Caco-2 (cell line): ENCODE measurements around the gene BTNL3. TPM values are rescaled to one million over a fixed set of nuclear protein-coding genes. Genes with fewer than 3 reads are reported as not detected.

Source experiments
- BruUV-seq: library from RNA; stranded (reverse); fragments of 400-500 nt; replicated peaks from 2 replicates; lab custom pipeline; 2021; lab: Mats Ljungman, UMichigan
- CTCF ChIA-PET: fragments of 300-600 bp; sonication (Branson Sonifier 250); formaldehyde crosslinking; loops from one replicate; lab custom pipeline; 2022; ENCODE audit warnings: antibody characterized with exemption; lab: Charles Lee
- POLR2A ChIA-PET: fragments of 300-600 bp; sonication (Branson Sonifier 250); formaldehyde crosslinking; loops from one replicate; lab custom pipeline; 2022; ENCODE audit warnings: antibody characterized with exemption; lab: Charles Lee
- DNase-seq, 2 experiments: peaks; one replicate each; pipeline versions ENCODE4 v3.0.0 to v3.0.0-alpha.2; 2020 to 2022
- H3K27me3 ChIP-seq: replicated peaks from 2 replicates; pipeline ENCODE4 v1.6.0; 2011; ENCODE audit warnings: low read length; ENCODE audit not compliant: control insufficient read depth, insufficient read depth
- H3K36me3 ChIP-seq: 2 replicates; pipeline ENCODE4 v1.5.1; 2011; ENCODE audit warnings: low read length; ENCODE audit not compliant: control insufficient read depth, insufficient read depth
- H3K4me1 ChIP-seq: fragments of 250-450 bp; sonication (Bioruptor Pico); 2 replicates; pipeline ENCODE4 v1.5.1; 2020; ENCODE audit warnings: mild to moderate bottlenecking
- H3K4me3 ChIP-seq: 2 replicates; pipeline ENCODE4 v1.5.1; 2011; ENCODE audit warnings: low read depth, mild to moderate bottlenecking, control low read depth, low read length
- H3K9me3 ChIP-seq: fragments of 250-450 bp; sonication (Bioruptor Pico); 2 replicates; pipeline ENCODE4 v1.5.1; 2020; ENCODE audit warnings: mild to moderate bottlenecking, moderate library complexity
- H3K27ac Mint-ChIP-seq: one replicate; pipeline ENCODE4 v1.8.0; 2022; ENCODE audit warnings: mixed read lengths; ENCODE audit not compliant: unreplicated experiment
- H3K27me3 Mint-ChIP-seq: one replicate; pipeline ENCODE4 v1.8.0; 2022; ENCODE audit warnings: mixed read lengths; ENCODE audit not compliant: insufficient read depth, unreplicated experiment
- H3K36me3 Mint-ChIP-seq: one replicate; pipeline ENCODE4 v1.8.0; 2022; ENCODE audit warnings: mild to moderate bottlenecking, mixed read lengths; ENCODE audit not compliant: insufficient read depth, unreplicated experiment
- H3K4me1 Mint-ChIP-seq: one replicate; pipeline ENCODE4 v1.8.0; 2022; ENCODE audit warnings: low read depth, mixed read lengths; ENCODE audit not compliant: unreplicated experiment
- H3K4me3 Mint-ChIP-seq: one replicate; pipeline ENCODE4 v1.8.0; 2022; ENCODE audit warnings: mild to moderate bottlenecking, moderate library complexity, mixed read lengths; ENCODE audit not compliant: unreplicated experiment
- H3K9me3 Mint-ChIP-seq: one replicate; pipeline ENCODE4 v1.8.0; 2022; ENCODE audit warnings: mixed read lengths; ENCODE audit not compliant: unreplicated experiment
- CTCF ChIP-seq, 2 experiments: fragments of 200-600 bp in 1 of 2; IDR thresholded peaks; 1 replicate in 1 of 2; 2 replicates in 1 of 2; pipeline versions ENCODE4 v1.5.1 to v1.8.0; 2011 to 2022; ENCODE audit warnings: antibody characterized with exemption in 1 of 2, control low read depth in 1 of 2, inconsistent platforms in 1 of 2, low read depth in 1 of 2, low read length in 1 of 2, mild to moderate bottlenecking in 1 of 2, moderate library complexity in 1 of 2; ENCODE audit not compliant: insufficient read depth in 1 of 2, severe bottlenecking in 1 of 2, unreplicated experiment in 1 of 2
- intact Hi-C: fragments of 100-400 bp; cut with micrococcal nuclease; formaldehyde crosslinking; loops from one replicate; pipeline ENCODE4 v1.10.0; 2022; ENCODE audit not compliant: unreplicated experiment
- total RNA-seq: library from RNA; stranded (reverse); gene quantifications from 2 replicates; pipeline ENCODE4 v1.2.3, GENCODE V29; 2022

Gene BTNL3
- total RNA-seq, 1 experiment from 2014 or later = not detected

GRCh38 chr5:180976518-180976917 is 12.1 kb upstream of the BTNL3 start:
- no peaks in the 10 kb centered on the region for H3K36me3 ChIP-seq
- CTCF ChIA-PET = no interaction called here
- POLR2A ChIA-PET = no interaction called here
- TF ChIP-seq CTCF (IDR thresholded peaks at IDR 0.05; ENCODE audit: insufficient read depth in 1 of 2, low read depth in 1 of 2, low read length in 1 of 2, severe bottlenecking in 1 of 2, unreplicated experiment in 1 of 2) = no peak
- H3K4me1 ChIP-seq = peaks cover 28% of the 10 kb centered on the region
- H3K4me3 ChIP-seq = no peak overlapping the region
- no peaks in the 10 kb centered on the region for H3K27me3 Mint-ChIP-seq
- BruUV-seq = no TSS peak
- no peaks in the 10 kb centered on the region for H3K27me3 ChIP-seq
- peaks cover 27% of the 10 kb centered on the region for H3K4me1 Mint-ChIP-seq
- no peaks in the 10 kb centered on the region for H3K36me3 Mint-ChIP-seq
- H3K27ac Mint-ChIP-seq = peak overlapping the region; percentile 77
- H3K9me3 ChIP-seq = peaks cover 20% of the 10 kb centered on the region
- H3K9me3 Mint-ChIP-seq = peaks cover 40% of the 10 kb centered on the region
- peak overlapping the region; percentile 53 for H3K4me3 Mint-ChIP-seq
- DNase-seq = peak; percentile 61 to 82
- intact Hi-C loops = no loop called here

- CTCF ChIA-PET = no interaction called here
- intact Hi-C loops = no loop called here
- no TSS peak for BruUV-seq
- peaks cover 28% of the 10 kb centered on the region for H3K4me1 ChIP-seq
- Mint-ChIP-seq H3K4me1 (peaks cover 24% of the 10 kb centered on the region), H3K4me3 (no peak overlapping the region), H3K27me3 (no peaks in the 10 kb centered on the region), H3K9me3 (peaks cover 28% of the 10 kb centered on the region), H3K36me3 (no peaks in the 10 kb centered on the region), H3K27ac (peak overlapping the region; percentile 77)
- peak; percentile 45 to 78 for DNase-seq
- no peak overlapping the region for H3K4me3 ChIP-seq
- peaks cover 9% of the 10 kb centered on the region for H3K9me3 ChIP-seq
- no peaks in the 10 kb centered on the region for H3K27me3 ChIP-seq
- POLR2A ChIA-PET = no interaction called here
- no peak for TF ChIP-seq CTCF (IDR thresholded peaks at IDR 0.05; ENCODE audit: insufficient read depth in 1 of 2, low read depth in 1 of 2, low read length in 1 of 2, severe bottlenecking in 1 of 2, unreplicated experiment in 1 of 2)
- no peaks in the 10 kb centered on the region for H3K36me3 ChIP-seq
Measured at GRCh38 chr5:180977852-180978251, 10.8 kb upstream of the BTNL3 start.

- H3K4me3 ChIP-seq = no peak overlapping the region
- no peak for TF ChIP-seq CTCF (IDR thresholded peaks at IDR 0.05; ENCODE audit: insufficient read depth in 1 of 2, low read depth in 1 of 2, low read length in 1 of 2, severe bottlenecking in 1 of 2, unreplicated experiment in 1 of 2)
- no peaks in the 10 kb centered on the region for H3K27me3 Mint-ChIP-seq
- BruUV-seq = no TSS peak
- H3K36me3 ChIP-seq = no peaks in the 10 kb centered on the region
- ChIA-PET CTCF (no interaction called here), POLR2A (interaction anchor here (0.5 kb wide), 1 partner anchor 122 kb away, joined by 4 read pairs; no protein-coding TSS in a partner anchor)
- peaks cover 9% of the 10 kb centered on the region for H3K4me1 ChIP-seq
- no peaks in the 10 kb centered on the region for H3K9me3 ChIP-seq
- peaks cover 6% of the 10 kb centered on the region for H3K4me1 Mint-ChIP-seq
- no peak overlapping the region for H3K4me3 Mint-ChIP-seq
- no peak overlapping the region for H3K27ac Mint-ChIP-seq
- peaks cover 11% of the 10 kb centered on the region for H3K9me3 Mint-ChIP-seq
- intact Hi-C loops = no loop called here
- no peak for DNase-seq
- H3K36me3 Mint-ChIP-seq = no peaks in the 10 kb centered on the region
- no peaks in the 10 kb centered on the region for H3K27me3 ChIP-seq
Measured at GRCh38 chr5:180982008-180982741, 6.5 kb upstream of the BTNL3 start.
